Gastroesophageal sphincter (tissue), 4 donors: Measurements from ENCODE around the gene SPON1. TPM values are rescaled to one million over a fixed set of nuclear protein-coding genes. Genes with fewer than 3 reads are reported as not detected.

Experiments used
- ATAC-seq: fragments of 150-250 bp; one replicate; pipeline ENCODE4 v1.9.1; 2016; ENCODE audit warnings: mild to moderate bottlenecking, moderate library complexity
- H3K27ac ChIP-seq, 4 donors: fragments of 200-600 bp; sonication (generic) in 3 of 4; 1 replicate in 3 of 4; 2 replicates in 1 of 4; pipeline ENCODE4 v1.5.1; 2016 to 2019
- H3K27me3 ChIP-seq: fragments of 200-600 bp; sonication (generic); one replicate; pipeline ENCODE4 v1.5.1; 2019
- H3K36me3 ChIP-seq, 2 donors: fragments of 200-600 bp; sonication (generic); one replicate each; pipeline ENCODE4 v1.5.1; 2019; ENCODE audit warnings: control low read depth in 1 of 2
- H3K4me1 ChIP-seq, 3 donors: fragments of 200-600 bp; sonication (generic); 1 replicate in 2 of 3; 2 replicates in 1 of 3; pipeline ENCODE4 v1.5.1; 2016 to 2019; ENCODE audit warnings: control low read depth in 2 of 3
- H3K4me3 ChIP-seq, 2 donors: fragments of 200-600 bp; sonication (generic); one replicate each; pipeline ENCODE4 v1.5.1; 2019; ENCODE audit warnings: mild to moderate bottlenecking in 1 of 2, moderate library complexity in 1 of 2
- H3K9me3 ChIP-seq, 3 donors: fragments of 200-600 bp; sonication (generic); one replicate each; pipeline ENCODE4 v1.5.1; 2017 to 2019; ENCODE audit warnings: control low read depth in 2 of 3
- CTCF ChIP-seq, 4 experiments: fragments of 200-600 bp in 2 of 4; fragments of 450-650 bp in 2 of 4; sonication (generic) in 1 of 4; IDR thresholded peaks; one replicate each; pipeline ENCODE4 v1.5.1; 2017 to 2019; ENCODE audit warnings: antibody characterized with exemption in 4 of 4, mild to moderate bottlenecking in 2 of 4, moderate library complexity in 2 of 4
- EP300 ChIP-seq: sonication (generic); formaldehyde crosslinking; IDR thresholded peaks from one replicate; pipeline ENCODE4 v1.6.1; 2017; ENCODE audit warnings: antibody characterized with exemption, mild to moderate bottlenecking
- POLR2A ChIP-seq, 2 donors: fragments of 450-650 bp; IDR thresholded peaks; one replicate each; pipeline ENCODE4 v1.6.1; 2017; ENCODE audit warnings: antibody characterized with exemption in 2 of 2, mild to moderate bottlenecking in 2 of 2, moderate library complexity in 1 of 2
- POLR2AphosphoS5 ChIP-seq: sonication (generic); formaldehyde crosslinking; IDR thresholded peaks from one replicate; pipeline ENCODE4 v1.6.1; 2017; ENCODE audit warnings: antibody characterized with exemption
- WGBS, 2 donors: methylation state at CpG; one replicate each; pipeline ENCODE4 v1.1.5; 2018; ENCODE audit warnings: low coverage in 1 of 2; 5-methylcytosine and 5-hydroxymethylcytosine counted together
- total RNA-seq, 4 donors: library from RNA; depleted of rRNA; stranded (reverse); fragments of >200 nt; gene quantifications; one replicate each; pipeline ENCODE4 v1.1.0, GENCODE V29; 2016

The SPON1 gene
- total RNA-seq, 4 donors from 2014 or later: 11.0 to 121 (median 64.6) TPM

GRCh38 chr11:13966013-13966412 lies 3.5 kb downstream of the SPON1 start:
- Histone ChIP-seq H3K4me1 (peaks cover 0 to 59% (median 18%) of the 10 kb centered on the region in 3 donors), H3K4me3 (no peak overlapping the region), H3K27ac (no peak overlapping the region), H3K36me3 (no peaks in the 10 kb centered on the region), H3K27me3 (peaks cover 38% of the 10 kb centered on the region), H3K9me3 (no peaks in the 10 kb centered on the region)
- no peak for TF ChIP-seq POLR2A (IDR thresholded peaks at IDR 0.05)
- no peak for TF ChIP-seq EP300
- TF ChIP-seq POLR2AphosphoS5: no peak
- no peak for TF ChIP-seq CTCF (IDR thresholded peaks at IDR 0.05)
- no peak for ATAC-seq
- WGBS, 2 donors: 48 to 67% methylated on average over 3 of the region's 3 CpGs

GRCh38 chr11:13966486-13966885 lies 4.0 kb downstream of the SPON1 start:
- no peaks in the 10 kb centered on the region for H3K9me3 ChIP-seq
- H3K27me3 ChIP-seq: peaks cover 34% of the 10 kb centered on the region
- 78 to 100% methylated on average over 1 of the region's 1 CpG for WGBS, 2 donors
- TF ChIP-seq POLR2AphosphoS5: no peak
- no peak for TF ChIP-seq CTCF (IDR thresholded peaks at IDR 0.05)
- no peak for ATAC-seq
- H3K4me3 ChIP-seq: no peak overlapping the region
- no peak overlapping the region for H3K27ac ChIP-seq
- peaks cover 0 to 63% (median 22%) of the 10 kb centered on the region in 3 donors for H3K4me1 ChIP-seq
- no peaks in the 10 kb centered on the region for H3K36me3 ChIP-seq

- Histone ChIP-seq H3K4me1 (peaks cover 2 to 43% (median 24%) of the 10 kb centered on the region in 3 donors), H3K27ac (peak overlapping the region in 1 of 4 donors; percentile 38), H3K27me3 (no peaks in the 10 kb centered on the region), H3K36me3 (no peaks in the 10 kb centered on the region), H3K4me3 (no peak overlapping the region), H3K9me3 (no peaks in the 10 kb centered on the region)
- peak in 2 of 4 experiments; percentile 9 to 47 for TF ChIP-seq CTCF (IDR thresholded peaks at IDR 0.05)
- TF ChIP-seq POLR2AphosphoS5: peak; percentile 26
- no peak for TF ChIP-seq EP300
- no peak for TF ChIP-seq POLR2A (IDR thresholded peaks at IDR 0.05)
- WGBS, 2 donors: 52% methylated on average over 2 of the region's 2 CpGs; no CpG with 5 or more reads in 1 of the 2 donors
- no peak for ATAC-seq
These were observed 8.5 kb downstream of the SPON1 start for GRCh38 chr11:13970986-13971385.

- 7 to 25% methylated on average over 2 of the region's 2 CpGs for WGBS, 2 donors
- Histone ChIP-seq H3K27me3 (no peaks in the 10 kb centered on the region), H3K4me1 (peaks cover 2 to 42% (median 24%) of the 10 kb centered on the region in 3 donors), H3K4me3 (no peak overlapping the region), H3K36me3 (no peaks in the 10 kb centered on the region), H3K9me3 (no peaks in the 10 kb centered on the region), H3K27ac (peak overlapping the region in 3 of 4 donors; percentile 3 to 52 (median 38))
- TF ChIP-seq POLR2AphosphoS5 (peak; percentile 33), POLR2A (IDR thresholded peaks at IDR 0.05) (no peak), EP300 (no peak)
- peak; percentile 60 for ATAC-seq
These were observed 9.8 kb downstream of the SPON1 start for GRCh38 chr11:13972043-13972910.

GRCh38 chr11:13972944-13973343 lies 10.4 kb downstream of the SPON1 start:
- TF ChIP-seq POLR2A (IDR thresholded peaks at IDR 0.05): no peak
- TF ChIP-seq CTCF (IDR thresholded peaks at IDR 0.05): no peak
- no peak for TF ChIP-seq POLR2AphosphoS5
- TF ChIP-seq EP300: no peak
- Histone ChIP-seq H3K4me1 (peaks cover 2 to 42% (median 24%) of the 10 kb centered on the region in 3 donors), H3K9me3 (no peaks in the 10 kb centered on the region), H3K4me3 (no peak overlapping the region), H3K36me3 (no peaks in the 10 kb centered on the region), H3K27me3 (no peaks in the 10 kb centered on the region), H3K27ac (peak overlapping the region in 3 of 4 donors; percentile 3 to 52 (median 38))
- WGBS, 2 donors: 83 to 84% methylated on average over 3 of the region's 3 CpGs
- ATAC-seq: no peak
